ENCODE data around the gene C4orf51.

C4orf51 gene

DNA sequence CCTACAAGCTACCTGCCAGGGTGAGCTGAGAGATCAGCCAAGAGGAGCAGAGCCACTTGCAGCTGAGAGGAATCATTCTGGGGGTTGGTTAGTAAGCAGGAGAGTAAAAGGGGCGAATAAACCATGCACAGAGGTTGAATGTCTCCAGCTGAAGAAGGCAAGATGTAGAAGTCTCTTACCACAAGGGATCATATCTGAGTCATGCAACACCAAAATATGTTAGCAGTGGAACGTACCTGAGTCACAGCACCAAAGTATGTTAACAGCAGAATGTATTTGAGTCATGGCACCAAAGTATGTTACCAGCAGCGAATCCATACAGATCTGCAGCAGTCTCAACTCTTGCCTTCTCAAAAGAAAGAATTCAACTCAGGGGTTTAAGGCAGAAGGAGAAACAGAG is 29.9 kb downstream of the C4orf51 start:
- DNase-seq (ENCODE audit: low read depth) = no peak

- no peak for DNase-seq (ENCODE audit: low read depth)
These were observed 36.3 kb downstream of the C4orf51 start for GRCh38 chr4:145716200-145716599.

GRCh38 chr4:145716661-145717200 is 36.8 kb downstream of the C4orf51 start:
- DNase-seq (ENCODE audit: low read depth) = no peak

GRCh38 chr4:145719752-145720624 is 40.0 kb downstream of the C4orf51 start:
- DNase-seq (ENCODE audit: low read depth) = no peak

- DNase-seq (ENCODE audit: low read depth) = no peak
These were observed 40.7 kb downstream of the C4orf51 start for GRCh38 chr4:145720656-145721055.

DNA sequence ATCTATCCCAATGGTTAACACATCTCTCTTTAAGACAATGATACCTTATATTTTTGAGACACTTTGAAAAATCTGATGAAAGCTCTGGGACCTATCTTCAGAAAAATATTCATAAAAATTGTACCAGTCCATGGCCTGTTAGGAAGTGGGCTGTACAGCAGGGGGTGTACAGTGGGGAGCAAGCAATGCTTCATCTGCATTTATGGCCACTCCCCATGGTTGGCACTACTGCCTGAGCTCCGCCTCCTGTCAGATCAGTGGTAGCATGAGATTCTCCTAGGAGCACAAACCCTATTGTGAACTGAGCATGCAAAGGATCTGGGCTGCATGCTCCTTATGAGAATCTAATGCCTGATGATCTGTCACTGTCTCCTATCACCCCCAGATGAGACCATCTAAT is 42.6 kb downstream of the C4orf51 start:
- no peak for DNase-seq (ENCODE audit: low read depth)

GRCh38 chr4:145723336-145723735 is 43.4 kb downstream of the C4orf51 start:
- DNase-seq (ENCODE audit: low read depth) = no peak

DNA sequence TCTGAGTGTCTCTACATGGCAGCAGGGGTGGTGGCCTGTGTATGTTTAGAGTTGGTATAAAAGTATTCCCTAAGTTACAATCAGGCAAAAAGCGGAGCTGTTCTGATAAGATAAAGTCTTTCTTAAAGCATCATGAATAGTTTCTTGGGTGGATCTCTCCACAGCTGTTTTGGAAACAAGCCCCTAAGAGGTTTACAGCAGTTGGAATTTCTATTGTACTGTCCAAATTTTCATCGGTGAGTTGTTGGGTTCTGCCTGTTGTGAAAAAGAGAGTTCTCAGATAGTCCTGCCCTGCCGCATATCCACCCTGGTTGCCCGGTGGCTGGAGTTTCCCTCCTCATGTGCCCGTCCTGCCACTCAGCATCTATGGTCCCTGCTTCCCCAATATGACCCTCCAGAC is 50.1 kb downstream of the C4orf51 start:
- DNase-seq (ENCODE audit: low read depth) = no peak

- DNase-seq (ENCODE audit: low read depth) = no peak
These were observed 51.1 kb downstream of the C4orf51 start for GRCh38 chr4:145731028-145731427.

DNA sequence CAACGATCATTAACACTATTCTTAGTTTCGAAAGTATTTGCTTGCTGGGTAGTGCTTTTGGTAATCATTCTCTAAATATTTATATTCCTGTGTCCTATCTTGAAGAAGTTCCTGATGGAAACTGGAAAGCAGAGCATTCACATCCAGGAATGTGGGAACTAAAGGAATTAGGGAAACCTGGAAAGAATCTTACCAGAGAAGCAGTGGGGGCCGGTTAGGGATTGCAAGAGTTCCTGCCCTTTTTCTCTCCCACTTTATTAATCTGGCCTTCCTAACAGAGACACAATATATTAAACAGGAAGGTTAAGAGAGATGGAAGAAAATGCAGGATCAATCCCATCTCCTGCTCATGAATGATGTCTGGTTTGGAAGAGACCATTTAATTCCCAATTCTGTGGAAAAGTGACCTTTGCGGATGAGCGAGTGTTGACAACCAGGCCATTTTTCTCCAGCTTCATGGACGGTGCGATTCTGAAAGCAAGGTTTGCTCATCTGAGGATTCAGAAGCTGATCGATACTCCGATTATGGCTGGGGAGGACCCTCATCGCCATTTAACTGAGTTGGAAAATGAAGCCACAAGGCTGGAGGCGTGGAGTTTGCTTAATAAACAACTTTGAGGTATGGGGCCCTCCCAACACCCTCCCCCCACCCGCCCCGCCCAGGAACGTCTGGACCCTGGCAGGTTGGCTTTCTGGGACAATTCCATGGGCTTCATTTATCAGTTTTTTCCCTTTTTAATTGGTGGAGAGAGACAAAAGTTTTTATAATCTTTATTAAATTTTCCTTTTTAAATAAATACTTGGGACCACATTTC is 52.3 kb downstream of the C4orf51 start:
- no peak for DNase-seq (ENCODE audit: low read depth)

DNA sequence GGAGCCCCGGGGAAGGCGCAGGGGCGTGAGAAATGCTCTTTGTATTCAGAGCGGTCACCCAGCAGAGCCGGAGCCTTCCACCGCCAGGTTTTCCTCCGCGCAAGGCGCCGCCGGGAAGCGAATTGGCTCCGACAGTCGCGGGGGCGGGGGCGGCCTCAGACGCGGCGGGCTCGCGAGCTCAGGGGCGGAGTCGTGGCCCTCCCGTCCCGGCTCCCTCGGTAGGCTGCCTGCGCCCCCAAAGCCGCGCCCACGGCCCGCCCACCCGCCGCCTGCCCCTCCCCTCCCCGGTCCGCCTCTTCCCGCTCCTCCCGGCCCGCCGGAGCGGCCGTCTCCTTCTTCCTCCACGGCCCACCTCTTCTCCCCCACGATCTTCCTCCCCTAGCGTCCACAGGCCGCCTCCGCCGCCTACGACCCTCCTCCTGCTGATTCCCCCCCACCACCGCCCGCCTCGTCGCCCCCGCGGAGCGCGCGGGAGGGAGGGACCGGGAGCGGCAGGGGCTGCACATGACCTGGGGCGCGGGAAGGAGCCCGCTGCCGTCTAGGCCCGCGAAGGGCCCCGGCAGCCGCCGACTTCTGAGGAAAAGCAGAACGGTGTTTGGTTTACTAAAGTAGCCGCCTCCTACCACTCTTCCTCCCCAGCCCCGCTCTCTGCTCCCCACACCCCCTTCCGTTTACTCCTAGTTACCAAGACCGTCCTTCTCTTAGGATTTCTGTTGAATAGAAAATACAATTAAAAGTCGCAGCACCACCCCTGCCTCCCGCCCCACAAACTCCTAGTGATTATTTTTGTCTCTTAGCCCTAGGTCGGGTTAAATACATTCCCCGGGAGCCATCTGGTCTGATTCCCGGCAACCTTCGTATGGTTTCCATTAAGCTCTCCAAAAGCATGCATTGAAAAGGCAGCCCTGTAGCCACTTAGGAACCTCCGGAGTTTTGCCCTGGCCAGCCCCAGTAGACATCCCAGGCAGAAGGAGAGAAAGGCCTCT is 53.2 kb downstream of the C4orf51 start:
- peak; percentile 74 for DNase-seq (ENCODE audit: low read depth)

GRCh38 chr4:145734031-145734430 is 54.1 kb downstream of the C4orf51 start:
- DNase-seq (ENCODE audit: low read depth) = no peak

- no peak for DNase-seq (ENCODE audit: low read depth)
These were observed 54.8 kb downstream of the C4orf51 start for GRCh38 chr4:145734576-145735346.

DNA sequence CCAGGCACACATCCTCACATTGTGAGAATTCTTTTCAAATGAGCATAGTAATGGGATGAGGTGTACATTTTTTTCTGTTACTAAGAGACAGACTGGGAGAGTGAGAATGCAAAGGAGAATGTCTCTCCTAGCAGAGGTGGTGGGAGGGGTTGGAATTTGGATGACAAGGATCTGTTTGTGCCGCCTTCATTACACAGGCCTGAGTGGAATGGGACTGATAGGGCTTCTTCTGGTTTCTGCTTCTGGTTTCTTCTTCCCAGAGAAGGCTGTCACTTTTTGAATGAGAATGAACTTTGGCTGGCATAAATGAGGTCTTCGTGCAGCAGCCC is 55.4 kb downstream of the C4orf51 start:
- no peak for DNase-seq (ENCODE audit: low read depth)

- no peak for DNase-seq (ENCODE audit: low read depth)
These were observed 55.9 kb downstream of the C4orf51 start for GRCh38 chr4:145735827-145736226.

- no peak for DNase-seq (ENCODE audit: low read depth)
These were observed 56.4 kb downstream of the C4orf51 start for GRCh38 chr4:145736241-145736831.

GRCh38 chr4:145739845-145740244 is 59.9 kb downstream of the C4orf51 start:
- no peak for DNase-seq (ENCODE audit: low read depth)

- DNase-seq (ENCODE audit: low read depth) = no peak
These were observed 60.9 kb downstream of the C4orf51 start for GRCh38 chr4:145740806-145741205.

- no peak for DNase-seq (ENCODE audit: low read depth)
These were observed 63.7 kb downstream of the C4orf51 start for GRCh38 chr4:145743641-145744040.

- no peak for DNase-seq (ENCODE audit: low read depth)
These were observed 75.9 kb downstream of the C4orf51 start for GRCh38 chr4:145755802-145756201.

DNA sequence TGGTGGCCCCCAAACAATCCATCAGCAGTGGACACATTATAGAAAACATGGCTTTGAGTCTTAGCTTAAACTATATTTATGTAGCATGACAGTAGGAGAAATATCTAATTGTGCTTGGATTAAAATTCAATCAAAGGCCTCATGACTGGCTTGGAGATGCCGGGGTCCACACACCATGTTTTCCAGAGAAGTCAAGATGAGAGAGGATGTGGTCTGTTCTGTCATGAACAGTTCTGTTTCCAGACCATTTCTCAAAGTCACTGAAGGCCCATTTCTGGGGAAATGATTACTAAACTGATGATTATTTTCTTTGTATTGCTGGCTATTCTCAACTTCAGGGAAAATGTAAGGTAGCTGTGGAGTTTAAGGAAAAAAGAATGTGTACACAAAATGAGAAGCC is 76.3 kb downstream of the C4orf51 start:
- no peak for DNase-seq (ENCODE audit: low read depth)
